NCI-H1436 (cell line): ENCODE data around the gene AGR2.

Experiments
- DNase-seq: peaks from one replicate; lab custom pipeline; 2025; lab: John Stamatoyannopoulos, UW

AGR2 gene

GRCh38 chr7:16812542-16813231 lies 7.9 kb upstream of the AGR2 start:
- no peak for DNase-seq

GRCh38 chr7:16811551-16811950 lies 6.8 kb upstream of the AGR2 start:
- no peak for DNase-seq

DNA sequence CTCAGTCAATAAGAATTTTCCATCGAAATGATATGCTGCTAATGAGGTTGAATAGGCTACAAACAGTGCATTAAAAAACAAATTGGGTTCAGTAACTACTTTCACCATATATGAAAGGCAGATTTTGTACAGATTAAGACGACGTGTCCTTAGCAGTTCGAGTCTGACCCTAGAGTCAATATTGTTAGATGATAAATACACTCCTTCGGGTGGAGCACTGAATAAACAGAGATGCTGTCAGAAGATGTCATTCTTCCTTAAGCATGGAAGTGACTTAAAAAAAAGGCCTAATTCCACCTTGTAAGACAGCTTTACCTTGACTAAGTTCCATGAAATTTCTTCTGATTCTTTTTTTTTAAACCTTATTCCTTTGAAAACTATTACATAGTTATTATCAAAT lies 5.8 kb upstream of the AGR2 start:
- no peak for DNase-seq

DNA sequence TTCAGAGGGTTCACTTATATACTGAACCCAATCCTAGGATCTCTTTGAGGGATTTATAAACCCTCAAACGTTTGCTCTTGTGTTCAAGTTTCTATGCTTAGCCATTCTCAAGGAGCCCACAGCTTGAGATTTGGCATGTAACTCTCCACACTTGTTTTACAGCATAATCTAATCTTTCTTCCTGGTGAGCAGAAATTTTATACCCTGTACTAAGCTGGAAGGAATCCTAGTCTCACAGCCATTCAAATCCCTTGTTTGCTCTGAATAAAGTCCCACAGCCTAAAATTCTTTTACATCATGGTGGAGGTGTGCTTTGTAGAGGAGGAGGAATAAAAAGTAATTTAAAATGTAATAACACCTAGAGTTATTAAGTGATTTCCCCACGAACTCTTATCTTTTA lies 5.3 kb upstream of the AGR2 start:
- no peak for DNase-seq

GRCh38 chr7:16805441-16805840 lies 642 bp upstream of the AGR2 start:
- no peak for DNase-seq

DNA sequence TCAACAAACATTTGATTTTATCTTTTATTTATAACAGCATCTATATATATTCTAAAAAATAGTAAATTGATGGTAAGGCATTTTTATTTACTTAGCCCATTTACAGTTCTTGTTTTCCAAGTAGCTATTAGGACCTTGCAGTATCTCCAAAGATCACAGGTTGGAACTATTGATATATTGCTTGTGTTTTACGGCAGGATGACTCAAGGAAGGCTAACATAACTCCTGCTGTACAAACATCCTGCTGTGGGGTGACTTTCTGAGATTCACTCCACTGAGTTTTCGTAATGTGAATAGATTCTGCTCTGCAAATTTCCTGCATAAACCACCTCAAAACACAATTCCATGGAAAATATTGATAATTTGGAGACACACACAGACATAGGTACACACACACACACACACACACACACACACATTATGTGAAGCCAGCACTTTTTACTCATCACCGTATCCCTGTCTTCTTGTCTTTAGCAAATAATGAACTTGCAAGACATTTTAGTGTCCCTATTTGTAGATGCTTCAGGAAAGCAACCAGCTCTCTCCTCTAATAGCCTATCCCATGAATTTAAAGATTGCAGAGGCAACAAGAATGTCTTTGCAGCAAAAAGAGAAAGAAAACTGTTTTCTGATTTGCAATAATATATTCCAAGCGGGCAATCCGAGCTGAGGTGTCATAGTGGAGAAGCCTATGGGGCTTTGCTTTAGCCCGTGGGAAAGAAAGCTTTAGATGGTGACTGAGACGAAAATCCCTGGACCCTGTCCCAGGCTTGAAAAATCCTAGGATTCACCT lies 722 bp downstream of the AGR2 start:
- no peak for DNase-seq

DNA sequence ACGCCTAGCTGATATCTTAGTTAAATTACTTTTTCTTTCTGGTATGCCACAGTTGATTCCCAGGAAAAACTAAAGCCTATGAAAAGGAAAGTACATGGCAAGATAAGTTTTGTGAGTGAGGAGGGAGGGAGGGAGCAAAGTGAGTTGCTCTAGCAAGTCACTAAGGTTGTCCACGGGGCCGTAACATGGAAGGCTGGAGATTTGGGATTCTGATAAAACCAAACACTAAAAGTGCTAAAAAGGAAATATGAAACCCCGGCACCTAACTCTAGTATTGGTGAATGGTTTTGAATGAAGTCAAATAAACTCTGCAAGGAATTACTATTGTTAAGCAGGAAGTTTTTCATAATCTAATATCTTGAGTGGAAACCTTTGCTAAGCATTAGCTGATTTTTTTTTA lies 1.7 kb downstream of the AGR2 start:
- no peak for DNase-seq

DNA sequence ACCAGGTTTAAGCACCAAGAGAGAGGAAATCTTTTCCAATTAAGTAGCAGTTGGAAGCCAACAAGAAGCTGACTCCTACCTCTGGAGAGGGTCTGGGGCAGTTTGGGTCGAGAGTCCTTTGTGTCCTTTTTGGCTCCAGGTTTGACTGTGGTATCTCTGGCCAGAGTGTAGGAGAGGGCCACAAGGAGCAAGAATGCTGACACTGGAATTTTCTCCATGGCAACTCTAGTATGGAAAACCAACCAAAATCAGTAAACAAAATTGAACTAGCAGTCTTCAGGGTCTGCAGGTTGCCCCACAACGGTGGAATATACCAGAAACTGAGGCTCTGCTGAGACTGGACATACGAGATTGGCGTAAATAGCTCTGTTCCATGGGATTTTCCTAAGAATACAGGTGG lies 3.2 kb downstream of the AGR2 start:
- no peak for DNase-seq

DNA sequence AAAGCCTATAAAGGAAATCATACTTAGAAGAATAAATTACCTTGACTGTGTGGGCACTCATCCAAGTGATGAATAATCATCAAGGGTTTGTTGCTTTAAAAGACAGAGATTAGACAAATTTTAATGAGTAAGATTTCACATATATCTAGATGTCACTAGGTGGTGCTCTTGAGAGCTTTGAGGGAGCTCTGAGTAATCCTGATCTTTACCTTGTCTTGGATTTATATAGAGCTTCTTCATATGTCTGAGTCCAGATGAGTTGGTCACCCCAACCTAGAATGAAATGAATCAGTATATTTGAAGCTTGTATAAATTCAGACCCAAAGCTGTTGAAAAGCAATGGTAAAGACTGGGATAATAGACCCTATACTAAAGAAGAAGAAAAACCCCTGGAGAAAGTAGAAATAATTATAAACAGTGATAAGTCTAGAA lies 3.7 kb downstream of the AGR2 start:
- DNase-seq: peak; percentile 37

- DNase-seq: peak; percentile 51
These were observed 9.2 kb downstream of the AGR2 start for GRCh38 chr7:16795624-16796023.

DNA sequence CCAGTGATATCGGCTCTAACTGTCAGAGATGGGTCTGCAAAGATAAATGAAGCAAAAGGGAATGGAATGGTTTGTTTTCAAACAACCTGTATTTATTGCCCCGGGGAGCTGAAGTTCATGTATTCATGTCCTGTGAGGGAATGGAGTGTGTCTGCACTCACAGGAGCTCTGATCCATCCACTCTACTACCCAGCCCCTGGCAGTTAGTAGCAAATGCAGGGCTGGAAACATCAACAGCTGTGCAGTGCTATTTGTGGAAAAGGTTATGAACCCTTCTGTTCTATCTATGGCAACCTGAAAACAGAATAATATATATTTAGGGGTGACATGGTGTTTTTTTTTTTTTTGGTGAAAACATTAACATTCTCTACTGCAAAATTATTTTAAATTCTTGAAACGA lies 9.8 kb downstream of the AGR2 start:
- DNase-seq: no peak

GRCh38 chr7:16791905-16792698 lies 12.7 kb downstream of the AGR2 start:
- no peak for DNase-seq

GRCh38 chr7:16791071-16791470 lies 13.7 kb downstream of the AGR2 start:
- no peak for DNase-seq

DNA sequence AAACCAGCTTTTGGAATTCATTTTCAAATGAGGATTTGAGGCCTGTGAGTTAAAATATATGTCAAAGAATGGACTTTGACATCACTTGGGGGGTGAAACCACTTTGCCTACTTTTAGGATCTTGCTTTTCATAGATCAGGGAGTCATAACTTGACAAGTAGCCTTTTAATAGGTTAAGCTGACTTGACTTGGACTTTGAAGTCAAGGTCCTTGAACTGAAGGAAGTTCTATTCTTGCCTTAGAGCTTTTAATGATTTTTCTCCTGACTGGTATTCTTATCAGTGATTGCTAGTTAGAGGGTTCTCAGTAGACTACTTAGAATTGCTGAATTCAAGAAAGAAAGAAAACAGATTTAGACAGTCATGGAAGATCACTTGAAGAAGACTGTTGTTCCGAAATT lies 17.7 kb downstream of the AGR2 start:
- DNase-seq: no peak

DNA sequence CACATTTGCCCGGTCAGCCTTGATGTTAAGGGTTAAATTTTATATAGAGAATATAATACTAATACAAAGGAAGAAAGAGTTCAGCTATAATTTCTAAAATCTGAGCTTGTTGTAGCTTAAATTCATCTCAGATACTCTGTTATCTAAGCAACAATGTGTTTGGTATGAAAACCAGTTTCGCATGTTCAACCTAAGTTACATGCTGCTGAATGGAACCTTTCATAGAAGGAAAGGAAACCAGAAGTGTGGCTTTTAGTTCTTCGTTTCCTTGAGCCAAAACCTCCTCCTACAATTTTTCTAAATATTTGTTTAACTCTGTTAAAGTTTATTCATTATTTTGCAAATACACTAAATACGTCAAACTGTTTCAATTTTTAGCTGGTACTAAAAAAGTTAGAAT lies 18.5 kb downstream of the AGR2 start:
- no peak for DNase-seq

DNA sequence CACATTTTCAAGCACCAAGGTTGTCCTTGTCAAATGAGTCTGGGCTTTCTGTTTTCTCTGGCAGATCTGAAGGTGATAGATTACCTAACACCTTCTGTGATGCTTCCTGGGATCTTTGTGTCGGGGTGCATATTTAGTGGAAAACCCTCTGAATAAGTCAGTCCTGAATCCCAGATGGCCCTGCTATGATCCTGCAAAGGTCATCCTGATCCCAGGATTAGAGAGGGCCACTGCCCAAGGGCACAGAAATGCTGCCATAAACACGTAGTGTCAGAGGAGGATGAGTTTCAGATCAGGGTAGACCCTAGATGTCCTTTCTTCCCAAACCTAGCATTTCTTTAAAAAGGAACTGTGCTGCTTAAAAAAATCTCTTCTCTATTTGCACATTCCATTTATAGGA lies 19.0 kb downstream of the AGR2 start:
- DNase-seq: no peak

DNA sequence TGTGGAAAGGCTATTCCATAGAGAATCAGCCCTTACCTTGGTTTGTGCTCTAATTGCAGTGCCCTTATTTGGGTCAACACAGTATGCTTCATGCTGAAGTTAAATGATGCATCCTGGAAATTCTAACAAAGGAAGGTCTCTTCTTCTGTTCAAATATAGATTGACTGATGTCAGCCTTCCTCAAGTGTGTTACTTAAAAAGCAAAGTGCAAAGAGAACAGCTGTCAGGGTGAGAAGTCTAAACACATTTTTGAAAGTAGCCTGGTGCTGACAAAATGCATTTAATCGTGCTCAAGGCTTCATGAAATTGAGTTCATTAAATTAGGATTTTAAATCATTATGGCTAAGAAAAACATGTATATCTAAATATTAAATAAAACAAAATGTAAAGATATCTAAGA lies 19.5 kb downstream of the AGR2 start:
- no peak for DNase-seq

GRCh38 chr7:16780596-16780995 lies 24.2 kb downstream of the AGR2 start:
- DNase-seq: no peak

DNA sequence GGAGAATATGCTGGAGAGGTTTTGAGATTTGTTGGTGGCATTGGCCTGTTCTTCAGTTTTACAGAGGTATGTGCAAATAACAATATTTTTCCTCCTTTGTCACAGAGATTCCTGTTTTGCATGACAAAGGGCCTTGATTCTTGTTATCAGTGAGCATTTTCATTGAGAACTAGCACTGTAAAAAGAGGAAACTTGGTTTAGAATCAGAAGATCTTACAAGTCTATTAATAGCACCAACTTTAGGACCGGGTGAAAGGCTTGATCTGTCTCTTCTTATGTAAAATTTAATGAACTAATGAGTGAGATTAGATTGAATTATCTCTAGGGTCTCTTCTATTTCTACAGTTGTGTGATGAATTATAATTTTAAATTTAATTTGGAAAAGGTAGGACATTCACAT lies 25.7 kb downstream of the AGR2 start:
- no peak for DNase-seq

DNA sequence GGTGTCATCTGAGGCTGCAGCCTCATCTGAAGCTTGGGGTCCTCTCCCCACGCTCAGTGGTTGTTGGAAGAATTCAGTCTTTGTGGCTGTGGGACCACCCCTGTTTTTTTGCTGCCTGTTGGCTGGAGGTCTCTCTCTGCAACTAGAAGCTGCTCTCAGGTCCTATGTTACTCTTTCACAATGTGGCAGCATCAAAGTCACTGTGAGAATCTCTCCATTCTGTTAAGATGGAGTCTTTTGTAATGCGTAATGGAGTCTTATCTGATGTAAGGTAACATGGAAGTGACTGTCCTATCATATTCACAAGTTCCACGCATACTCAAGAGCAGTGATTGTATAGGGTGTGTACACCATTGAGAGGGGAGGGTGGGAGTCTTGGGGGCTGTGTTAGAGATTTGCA lies 26.3 kb downstream of the AGR2 start:
- no peak for DNase-seq

DNA sequence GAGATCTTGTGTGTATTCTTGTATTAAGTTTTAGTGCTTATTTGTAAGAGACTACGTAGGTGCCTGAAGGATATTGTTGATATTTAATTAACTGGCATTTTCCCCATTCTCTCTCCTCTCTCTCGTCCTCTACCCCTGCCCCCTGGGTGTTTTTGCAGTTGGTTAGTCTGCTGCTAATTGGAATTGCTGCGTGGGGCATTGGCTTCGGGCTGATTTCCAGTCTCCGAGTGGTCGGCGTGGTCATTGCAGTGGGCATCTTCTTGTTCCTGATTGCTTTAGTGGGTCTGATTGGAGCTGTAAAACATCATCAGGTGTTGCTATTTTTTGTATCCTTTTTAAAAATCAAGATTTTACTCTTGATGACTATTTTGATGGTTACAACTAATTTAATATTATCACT lies 28.7 kb downstream of the AGR2 start:
- no peak for DNase-seq

GRCh38 chr7:16774986-16775385 lies 29.8 kb downstream of the AGR2 start:
- DNase-seq: no peak

GRCh38 chr7:16774294-16774693 lies 30.5 kb downstream of the AGR2 start:
- no peak for DNase-seq
